ENCODE measurements around the gene CTIF. TPM values are rescaled to one million over a fixed set of nuclear protein-coding genes. Genes with fewer than 3 reads are reported as not detected.

CTIF gene
- total and polyA plus RNA-seq, 11 donors = 21.2 to 93.0 (median 68.0) TPM

- Histone ChIP-seq H3K9me3 (peaks cover 0 to 11% (median 0%) of the 10 kb centered on the region in 12 donors), H3K36me3 (no peaks in the 10 kb centered on the region), H3K27ac (peak overlapping the region in 2 of 12 donors; percentile 5 to 8), H3K27me3 (no peaks in the 10 kb centered on the region), H3K4me3 (no peak overlapping the region), H3K4me1 (peaks cover 0 to 26% (median 13%) of the 10 kb centered on the region in 12 donors)
- WGBS, 4 donors = 10 to 30% (median 23%) methylated on average over 2 of the region's 2 CpGs
- TF ChIP-seq POLR2A (IDR thresholded peaks at IDR 0.05) (no peak), CTCF (IDR thresholded peaks at IDR 0.05) (no peak)
- intact Hi-C loops (cut with DNase I) = loop anchor here in 3 of 10 donors (5.0 kb wide), 2 partner anchors 44 to 154 kb away; partner anchors contain the start of gene CTIF (in 2 of the 3)
- DNase-seq (no peak), ATAC-seq (peak in 1 of 4 donors; percentile 32)
These were observed 45.2 kb upstream of the CTIF start for GRCh38 chr18:48493434-48494230.

GRCh38 chr18:48497863-48498262, 41.0 kb upstream of the CTIF start:
- Histone ChIP-seq H3K4me1 (peaks cover 0 to 13% (median 5%) of the 10 kb centered on the region in 12 donors), H3K27ac (no peak overlapping the region), H3K27me3 (no peaks in the 10 kb centered on the region), H3K4me3 (no peak overlapping the region), H3K36me3 (no peaks in the 10 kb centered on the region), H3K9me3 (peaks cover 0 to 9% (median 0%) of the 10 kb centered on the region in 12 donors)
- DNase-seq (no peak), ATAC-seq (no peak)
- intact Hi-C loops (cut with DNase I) = no loop called here
- no peak for TF ChIP-seq POLR2A (IDR thresholded peaks at IDR 0.05)
- no peak for TF ChIP-seq CTCF (IDR thresholded peaks at IDR 0.05)

GRCh38 chr18:48500517-48500916, 38.3 kb upstream of the CTIF start:
- Histone ChIP-seq H3K4me3 (no peak overlapping the region), H3K9me3 (peaks cover 0 to 20% (median 6%) of the 10 kb centered on the region in 12 donors), H3K36me3 (no peaks in the 10 kb centered on the region), H3K27me3 (no peaks in the 10 kb centered on the region), H3K4me1 (no peaks in the 10 kb centered on the region), H3K27ac (no peak overlapping the region)
- ATAC-seq (no peak), DNase-seq (no peak)
- intact Hi-C loops (cut with DNase I) = no loop called here
- TF ChIP-seq CTCF (IDR thresholded peaks at IDR 0.05) = no peak
- no peak for TF ChIP-seq POLR2A (IDR thresholded peaks at IDR 0.05)

- Histone ChIP-seq H3K4me1 (no peaks in the 10 kb centered on the region), H3K27me3 (no peaks in the 10 kb centered on the region), H3K4me3 (no peak overlapping the region), H3K9me3 (peaks cover 0 to 37% (median 14%) of the 10 kb centered on the region in 12 donors), H3K36me3 (no peaks in the 10 kb centered on the region), H3K27ac (no peak overlapping the region)
- WGBS, 4 donors = 74 to 83% (median 80%) methylated on average over 4 of the region's 4 CpGs
- TF ChIP-seq POLR2A (IDR thresholded peaks at IDR 0.05) (no peak), CTCF (IDR thresholded peaks at IDR 0.05) (no peak)
- no peak for ATAC-seq
- DNase-seq = no peak
- intact Hi-C loops (cut with DNase I) = no loop called here
These were observed 35.9 kb upstream of the CTIF start for GRCh38 chr18:48502906-48503305.

Measured in heart left ventricle (tissue), 16 donors.